ENCODE data around the gene EXOSC2.

Gene EXOSC2

DNA sequence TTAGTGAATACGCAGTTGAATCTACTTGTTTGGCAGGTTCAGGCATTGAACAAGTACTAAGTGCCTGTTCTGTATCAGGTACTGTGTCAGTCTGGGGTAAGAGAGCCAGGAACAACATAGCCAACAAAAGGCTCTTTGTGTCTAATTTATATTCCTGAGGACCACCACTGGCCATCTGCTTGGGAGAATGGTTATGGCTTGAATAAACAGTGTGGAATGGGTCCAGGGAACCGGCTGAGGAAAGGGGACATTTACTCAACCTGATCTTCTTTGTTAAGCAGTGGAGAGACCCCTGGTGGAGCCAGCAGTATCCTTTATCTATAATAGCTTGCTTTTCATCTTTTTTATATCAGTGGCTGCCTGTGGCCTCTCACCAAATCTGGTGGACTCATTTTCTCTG lies 38.6 kb downstream of the EXOSC2 start:
- in situ Hi-C loops (cut with HindIII; ENCODE audit: low sequenced_read_pairs): no loop called here

GRCh38 chr9:130732793-130733221 lies 39.2 kb downstream of the EXOSC2 start:
- in situ Hi-C loops (cut with HindIII; ENCODE audit: low sequenced_read_pairs): no loop called here

GRCh38 chr9:130735566-130735965 lies 42.0 kb downstream of the EXOSC2 start:
- in situ Hi-C loops (cut with HindIII; ENCODE audit: low sequenced_read_pairs): no loop called here

DNA sequence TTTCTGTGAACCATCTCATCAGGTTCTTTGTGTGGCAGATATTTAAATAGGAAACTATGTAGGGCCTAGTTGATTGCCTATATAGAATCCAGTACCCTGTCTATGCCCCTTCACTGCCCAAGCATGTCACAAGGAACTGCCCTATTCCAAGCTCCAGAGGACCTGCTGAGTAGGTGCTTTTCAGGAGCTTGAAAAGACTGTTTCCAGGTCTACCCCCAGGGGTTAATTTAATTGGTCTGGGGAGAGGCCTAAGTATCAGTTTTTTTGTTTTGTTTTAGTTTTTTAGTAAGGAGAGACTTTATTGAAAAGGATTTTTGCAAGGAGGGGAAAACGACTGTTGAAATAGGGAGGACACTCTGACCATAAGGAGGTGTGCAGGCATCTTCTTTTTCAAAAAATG lies 43.3 kb downstream of the EXOSC2 start:
- in situ Hi-C loops (cut with HindIII; ENCODE audit: low sequenced_read_pairs): no loop called here

DNA sequence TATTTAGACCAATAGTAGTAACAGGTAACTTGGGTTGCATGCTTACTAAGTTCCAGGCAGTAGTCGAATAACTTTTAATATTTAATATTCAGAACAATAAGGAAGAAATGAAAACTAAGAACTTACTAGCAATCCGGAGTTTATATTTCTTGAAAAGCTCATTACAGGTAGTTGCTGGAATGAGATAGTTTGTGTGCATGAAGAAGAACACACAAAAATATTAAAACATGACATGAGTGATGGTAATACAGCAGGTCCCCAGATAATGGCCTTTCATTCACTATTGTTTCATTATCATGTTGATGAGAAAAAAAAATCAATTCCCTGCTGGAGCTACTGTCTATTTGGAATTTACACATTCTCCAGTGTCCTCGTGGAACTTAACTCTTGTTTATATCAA lies 44.7 kb downstream of the EXOSC2 start:
- in situ Hi-C loops (cut with HindIII; ENCODE audit: low sequenced_read_pairs): no loop called here

DNA sequence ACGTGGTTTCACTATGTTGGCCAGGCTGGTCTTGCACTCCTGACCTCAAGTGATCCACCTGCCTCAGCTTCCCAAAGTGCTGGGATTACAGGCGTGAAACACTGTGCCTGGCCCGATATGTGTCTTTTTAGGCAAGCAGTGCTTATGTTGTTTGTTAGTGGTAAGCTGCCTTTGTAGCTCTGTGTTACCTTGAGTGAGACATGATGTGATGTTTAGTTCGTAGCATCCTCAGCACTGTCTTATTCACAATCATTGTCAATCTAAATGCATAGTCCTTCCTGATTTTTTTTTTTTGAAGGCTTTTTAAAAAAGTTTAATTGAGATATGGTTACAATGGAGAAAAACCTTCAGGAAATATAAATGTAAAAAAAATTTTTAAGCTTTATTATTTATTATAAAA lies 45.5 kb downstream of the EXOSC2 start:
- in situ Hi-C loops (cut with HindIII; ENCODE audit: low sequenced_read_pairs): no loop called here

DNA sequence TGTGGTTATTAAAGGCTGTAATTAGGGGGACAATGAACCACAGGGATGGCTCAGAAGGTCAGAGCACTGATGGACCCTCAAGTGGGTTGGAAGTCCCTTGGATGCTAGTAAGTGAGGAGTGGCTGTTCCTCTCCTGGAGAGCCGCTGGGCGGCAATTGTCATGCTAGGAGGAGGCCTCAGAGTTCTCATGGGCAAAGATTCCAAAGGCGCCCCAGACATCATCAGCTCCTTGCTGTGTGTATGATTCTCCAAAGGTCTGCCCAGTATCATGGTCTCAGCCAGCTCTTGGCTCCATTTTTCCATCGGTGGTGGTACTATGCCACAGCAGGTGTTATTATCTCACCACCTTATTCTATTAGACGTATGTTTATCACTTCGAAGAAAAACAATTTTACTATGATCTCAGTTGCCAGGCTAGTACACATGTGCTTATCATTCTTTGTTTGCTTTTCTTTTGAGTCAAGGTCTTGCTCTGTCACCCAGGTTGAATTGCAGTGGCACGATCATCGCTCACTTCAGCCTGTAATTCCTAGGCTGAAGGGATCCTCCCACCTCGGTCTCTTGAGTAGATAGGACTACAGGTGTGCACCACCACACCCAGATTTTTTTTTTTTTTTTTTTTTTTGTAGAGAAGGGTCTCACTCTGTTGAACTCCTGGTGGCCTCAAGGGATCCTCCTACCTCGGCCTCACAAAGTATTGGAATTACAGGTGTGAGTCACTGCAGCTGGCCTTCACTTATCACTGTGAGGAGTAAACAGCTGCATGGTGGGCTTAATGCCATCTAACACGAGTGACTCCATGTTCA lies 46.8 kb downstream of the EXOSC2 start:
- in situ Hi-C loops (cut with HindIII; ENCODE audit: low sequenced_read_pairs): loop anchor here (10.0 kb wide), 1 partner anchor 54 kb away; no protein-coding TSS in a partner anchor

DNA sequence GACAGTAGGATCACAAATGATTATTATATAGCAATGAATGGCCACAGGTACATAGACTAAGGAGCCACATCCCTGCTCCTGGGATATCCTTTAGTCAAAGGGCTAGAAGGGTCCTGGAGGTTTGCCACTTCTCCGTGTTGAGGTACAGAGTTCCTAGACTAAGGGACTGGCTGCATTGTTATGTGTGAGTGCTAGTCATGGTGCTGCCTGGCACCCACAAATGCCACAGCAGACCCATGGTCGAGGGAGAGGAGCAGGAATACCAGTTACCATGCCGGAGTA lies 47.4 kb downstream of the EXOSC2 start:
- in situ Hi-C loops (cut with HindIII; ENCODE audit: low sequenced_read_pairs): loop anchor here (10.0 kb wide), 1 partner anchor 54 kb away; no protein-coding TSS in a partner anchor

DNA sequence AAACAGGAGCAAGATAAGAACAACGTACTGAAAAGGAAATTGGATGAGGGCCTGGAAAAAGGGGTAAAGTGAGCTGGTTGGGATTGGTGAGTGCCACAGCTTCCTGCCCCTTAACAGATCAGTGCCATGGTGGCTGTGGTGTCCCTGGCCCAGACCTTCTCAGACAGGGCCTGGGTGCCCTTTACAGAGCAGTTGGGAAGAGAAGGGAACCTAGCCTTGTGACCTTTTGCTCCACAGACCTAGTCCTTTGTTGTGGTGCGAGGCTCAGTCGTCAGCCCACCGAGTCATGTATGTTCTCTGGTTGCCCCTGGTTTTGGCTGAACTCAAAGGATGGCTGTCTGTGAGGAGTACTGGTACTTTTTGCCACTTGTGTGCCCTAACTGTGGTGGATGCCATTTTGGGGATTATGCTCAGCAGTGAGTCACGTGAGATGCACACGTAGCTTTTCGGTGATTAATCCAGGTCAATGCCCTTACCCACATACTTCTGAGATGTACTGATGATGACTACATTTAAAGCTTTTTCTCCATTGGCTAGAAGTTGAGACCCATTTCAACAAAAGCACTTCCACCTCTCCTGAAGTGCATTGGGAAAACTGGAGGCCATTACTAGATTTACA lies 48.4 kb downstream of the EXOSC2 start:
- in situ Hi-C loops (cut with HindIII; ENCODE audit: low sequenced_read_pairs): loop anchor here (10.0 kb wide), 1 partner anchor 53 kb away; no protein-coding TSS in a partner anchor

DNA sequence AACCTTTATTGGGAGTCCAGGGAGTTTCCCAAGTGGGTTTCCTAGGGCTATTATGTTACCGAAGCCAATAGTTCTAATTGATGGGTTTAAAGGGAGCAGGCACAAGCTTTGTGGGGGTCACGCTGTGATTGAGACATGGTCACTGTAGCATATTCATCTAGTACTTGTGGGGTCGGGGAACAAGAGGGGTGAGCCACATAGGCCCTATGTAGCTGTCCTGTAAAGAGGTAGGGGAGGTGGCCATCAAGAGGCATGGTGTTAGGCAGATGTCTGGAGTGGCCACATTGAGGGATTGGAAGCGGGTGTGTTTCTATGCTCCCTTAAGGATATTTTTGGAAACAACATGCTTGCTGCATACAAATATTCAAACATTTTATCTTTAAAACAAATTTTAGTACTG lies 50.1 kb downstream of the EXOSC2 start:
- in situ Hi-C loops (cut with HindIII; ENCODE audit: low sequenced_read_pairs): loop anchor here (10.0 kb wide), 1 partner anchor 51 kb away; no protein-coding TSS in a partner anchor

GRCh38 chr9:130745210-130745800 lies 51.7 kb downstream of the EXOSC2 start:
- in situ Hi-C loops (cut with HindIII; ENCODE audit: low sequenced_read_pairs): loop anchor here (10.0 kb wide), 1 partner anchor 49 kb away; no protein-coding TSS in a partner anchor

- in situ Hi-C loops (cut with HindIII; ENCODE audit: low sequenced_read_pairs): loop anchor here (10.0 kb wide), 1 partner anchor 49 kb away; no protein-coding TSS in a partner anchor
These were observed 52.2 kb downstream of the EXOSC2 start for GRCh38 chr9:130745829-130746228.

DNA sequence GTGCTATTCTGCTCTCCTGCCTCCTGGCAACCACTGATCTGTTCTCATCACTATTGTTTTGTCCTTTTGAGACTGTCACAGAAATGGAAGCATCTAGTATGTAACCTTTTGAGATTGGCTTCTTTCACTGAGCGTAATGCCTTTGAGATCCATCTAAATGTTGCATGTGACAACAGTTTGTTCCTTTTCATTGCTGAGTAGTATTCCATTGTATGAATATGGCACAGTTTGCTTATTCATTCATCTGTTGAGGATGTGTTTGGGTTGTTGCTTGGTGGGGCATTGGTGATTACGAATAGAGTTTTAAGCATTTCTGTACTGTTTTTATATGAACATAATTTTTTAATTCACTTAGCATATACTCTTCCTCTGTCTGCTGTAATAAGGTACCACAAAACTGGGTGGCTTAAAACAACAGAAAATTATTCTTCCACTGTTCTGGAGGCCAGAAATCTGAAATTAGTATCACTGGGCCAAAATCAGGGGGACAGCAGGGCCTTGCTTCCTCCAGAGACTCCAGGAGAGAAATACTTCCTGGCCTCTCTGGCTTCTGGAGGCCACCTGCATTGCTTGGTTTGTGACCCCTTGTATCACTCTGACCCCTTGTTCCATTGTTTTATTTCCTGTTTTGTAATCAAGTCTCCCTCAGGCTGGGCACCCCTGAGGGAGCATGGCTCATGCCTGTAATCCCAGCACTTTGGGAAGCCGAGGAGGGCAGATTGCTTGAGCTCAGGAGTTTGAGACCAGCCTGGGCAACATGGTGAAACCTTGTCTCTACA lies 53.0 kb downstream of the EXOSC2 start:
- in situ Hi-C loops (cut with HindIII; ENCODE audit: low sequenced_read_pairs): loop anchor here (10.0 kb wide), 1 partner anchor 48 kb away; no protein-coding TSS in a partner anchor

GRCh38 chr9:130751631-130752355 lies 58.2 kb downstream of the EXOSC2 start:
- in situ Hi-C loops (cut with HindIII; ENCODE audit: low sequenced_read_pairs): no loop called here

All from DLD1 (cell line).